Ishikawa (cell line): ENCODE data around the gene NEGR1.

Source experiments
- CEBPB ChIP-seq: IDR thresholded peaks from 2 replicates; pipeline ENCODE4 v1.6.1; 2012
- CREB1 ChIP-seq: IDR thresholded peaks from 2 replicates; pipeline ENCODE4 v1.6.1; 2012; ENCODE audit warnings: low read depth
- EGR1 ChIP-seq: IDR thresholded peaks from 2 replicates; pipeline ENCODE4 v1.6.1; 2012
- EP300 ChIP-seq: IDR thresholded peaks from 2 replicates; pipeline ENCODE4 v1.6.1; 2012; ENCODE audit warnings: borderline replicate concordance
- FOXM1 ChIP-seq: IDR thresholded peaks from 2 replicates; pipeline ENCODE4 v1.6.1; 2012; ENCODE audit warnings: low read depth, borderline replicate concordance
- NFIC ChIP-seq: IDR thresholded peaks from 2 replicates; pipeline ENCODE4 v1.6.1; 2012
- RAD21 ChIP-seq: IDR thresholded peaks from 2 replicates; pipeline ENCODE4 v1.6.1; 2012; ENCODE audit warnings: low read depth
- TAF1 ChIP-seq: IDR thresholded peaks from 2 replicates; pipeline ENCODE4 v1.6.1; 2012; ENCODE audit warnings: low read depth, mild to moderate bottlenecking
- TCF12 ChIP-seq: IDR thresholded peaks from 2 replicates; pipeline ENCODE4 v1.6.1; 2012; ENCODE audit warnings: low read depth
- TEAD4 ChIP-seq: IDR thresholded peaks from 2 replicates; pipeline ENCODE4 v1.6.1; 2012
- YY1 ChIP-seq: IDR thresholded peaks from 2 replicates; pipeline ENCODE4 v1.6.1; 2012; ENCODE audit warnings: low read depth
- ZBTB7A ChIP-seq: IDR thresholded peaks from 2 replicates; pipeline ENCODE4 v1.6.1; 2012; ENCODE audit warnings: low read depth
- TF ChIP-seq, protein P1 (sequence below): IDR thresholded peaks from 2 replicates; pipeline ENCODE4 v1.6.1; 2012
- TF ChIP-seq, protein P2 (sequence below): IDR thresholded peaks from 2 replicates; pipeline ENCODE4 v1.6.1; 2012
- TF ChIP-seq, protein P3 (sequence below): IDR thresholded peaks from 2 replicates; pipeline ENCODE4 v1.6.1; 2012; ENCODE audit warnings: low read depth, mild to moderate bottlenecking

Gene NEGR1

DNA sequence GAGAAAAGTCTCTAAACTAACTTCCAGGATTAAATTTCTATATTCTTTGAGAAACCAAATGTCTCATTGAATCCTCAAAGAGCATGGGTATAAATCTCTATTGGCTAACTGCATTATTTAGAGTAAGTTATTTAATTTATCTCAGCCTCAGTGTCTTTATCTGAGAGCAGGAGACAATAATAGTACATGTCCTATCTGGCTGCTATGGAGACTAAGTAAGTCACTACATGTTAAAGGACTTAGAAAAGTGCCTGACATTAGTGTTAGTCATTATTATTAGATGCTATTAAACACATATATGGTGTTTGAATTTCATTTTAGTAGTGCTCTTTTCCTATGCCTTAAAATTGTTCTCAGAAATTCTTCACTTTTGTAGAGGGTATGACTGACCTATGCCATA lies 505.2 kb downstream of the NEGR1 start:
- TF ChIP-seq YY1 (no peak), EGR1 (no peak), CEBPB (no peak), TEAD4 (no peak), NFIC (no peak), FOXM1 (no peak), TCF12 (no peak), RAD21 (no peak), EP300 (no peak), TAF1 (no peak), CREB1 (no peak), ZBTB7A (no peak)
- TF ChIP-seq, protein P1, sequence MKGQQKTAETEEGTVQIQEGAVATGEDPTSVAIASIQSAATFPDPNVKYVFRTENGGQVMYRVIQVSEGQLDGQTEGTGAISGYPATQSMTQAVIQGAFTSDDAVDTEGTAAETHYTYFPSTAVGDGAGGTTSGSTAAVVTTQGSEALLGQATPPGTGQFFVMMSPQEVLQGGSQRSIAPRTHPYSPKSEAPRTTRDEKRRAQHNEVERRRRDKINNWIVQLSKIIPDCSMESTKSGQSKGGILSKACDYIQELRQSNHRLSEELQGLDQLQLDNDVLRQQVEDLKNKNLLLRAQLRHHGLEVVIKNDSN, result no peak
- TF ChIP-seq, protein P2, sequence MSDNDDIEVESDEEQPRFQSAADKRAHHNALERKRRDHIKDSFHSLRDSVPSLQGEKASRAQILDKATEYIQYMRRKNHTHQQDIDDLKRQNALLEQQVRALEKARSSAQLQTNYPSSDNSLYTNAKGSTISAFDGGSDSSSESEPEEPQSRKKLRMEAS, result no peak
- TF ChIP-seq, protein P3, sequence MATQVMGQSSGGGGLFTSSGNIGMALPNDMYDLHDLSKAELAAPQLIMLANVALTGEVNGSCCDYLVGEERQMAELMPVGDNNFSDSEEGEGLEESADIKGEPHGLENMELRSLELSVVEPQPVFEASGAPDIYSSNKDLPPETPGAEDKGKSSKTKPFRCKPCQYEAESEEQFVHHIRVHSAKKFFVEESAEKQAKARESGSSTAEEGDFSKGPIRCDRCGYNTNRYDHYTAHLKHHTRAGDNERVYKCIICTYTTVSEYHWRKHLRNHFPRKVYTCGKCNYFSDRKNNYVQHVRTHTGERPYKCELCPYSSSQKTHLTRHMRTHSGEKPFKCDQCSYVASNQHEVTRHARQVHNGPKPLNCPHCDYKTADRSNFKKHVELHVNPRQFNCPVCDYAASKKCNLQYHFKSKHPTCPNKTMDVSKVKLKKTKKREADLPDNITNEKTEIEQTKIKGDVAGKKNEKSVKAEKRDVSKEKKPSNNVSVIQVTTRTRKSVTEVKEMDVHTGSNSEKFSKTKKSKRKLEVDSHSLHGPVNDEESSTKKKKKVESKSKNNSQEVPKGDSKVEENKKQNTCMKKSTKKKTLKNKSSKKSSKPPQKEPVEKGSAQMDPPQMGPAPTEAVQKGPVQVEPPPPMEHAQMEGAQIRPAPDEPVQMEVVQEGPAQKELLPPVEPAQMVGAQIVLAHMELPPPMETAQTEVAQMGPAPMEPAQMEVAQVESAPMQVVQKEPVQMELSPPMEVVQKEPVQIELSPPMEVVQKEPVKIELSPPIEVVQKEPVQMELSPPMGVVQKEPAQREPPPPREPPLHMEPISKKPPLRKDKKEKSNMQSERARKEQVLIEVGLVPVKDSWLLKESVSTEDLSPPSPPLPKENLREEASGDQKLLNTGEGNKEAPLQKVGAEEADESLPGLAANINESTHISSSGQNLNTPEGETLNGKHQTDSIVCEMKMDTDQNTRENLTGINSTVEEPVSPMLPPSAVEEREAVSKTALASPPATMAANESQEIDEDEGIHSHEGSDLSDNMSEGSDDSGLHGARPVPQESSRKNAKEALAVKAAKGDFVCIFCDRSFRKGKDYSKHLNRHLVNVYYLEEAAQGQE, result no peak

DNA sequence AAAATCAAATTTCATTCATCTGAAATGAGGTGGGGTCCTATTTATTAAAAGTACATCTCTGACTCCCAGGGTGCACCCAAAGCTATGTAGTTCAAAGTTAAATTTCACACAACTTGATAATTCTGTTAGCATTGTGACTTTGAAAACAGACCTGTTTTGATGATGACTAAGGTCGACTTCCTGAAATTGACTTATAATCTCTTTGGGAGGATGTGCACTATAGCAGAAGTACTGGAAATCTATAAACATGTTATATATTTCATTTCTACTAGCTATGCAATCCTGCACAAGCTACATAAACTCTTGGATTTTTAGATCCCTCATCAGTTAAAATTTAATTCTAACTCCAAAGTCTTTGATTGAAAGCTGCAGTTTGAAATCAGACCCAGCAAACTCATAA lies 507.6 kb downstream of the NEGR1 start:
- no peak for TF ChIP-seq EP300
- TF ChIP-seq TEAD4, result no peak
- TF ChIP-seq, protein P3, result no peak
- no peak for TF ChIP-seq FOXM1
- no peak for TF ChIP-seq CREB1
- TF ChIP-seq, protein P2, result no peak
- no peak for TF ChIP-seq RAD21

DNA sequence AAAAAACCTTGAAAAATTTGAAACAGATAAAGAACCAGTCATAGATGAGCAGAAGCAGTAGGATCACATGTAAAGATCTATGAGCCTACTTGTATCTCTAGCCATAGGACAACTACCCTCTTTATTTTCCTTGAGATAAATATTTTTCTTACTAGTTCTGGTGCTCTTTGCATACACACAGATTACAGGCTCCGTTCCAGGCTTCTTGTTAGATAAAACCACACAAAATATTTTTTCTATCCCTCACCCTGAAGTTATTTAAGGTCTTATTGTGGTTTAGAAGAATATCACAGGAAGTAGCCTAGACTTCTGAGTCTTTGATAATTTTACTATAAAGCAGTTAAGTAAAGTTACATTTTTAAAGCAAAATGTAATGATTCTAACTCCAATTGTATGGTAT lies 512.2 kb downstream of the NEGR1 start:
- TF ChIP-seq, protein P1, result no peak
- TF ChIP-seq ZBTB7A (no peak), TCF12 (no peak), TEAD4 (no peak), CEBPB (no peak), RAD21 (no peak), CREB1 (no peak), TAF1 (no peak), NFIC (no peak), YY1 (no peak), EP300 (no peak), FOXM1 (no peak), EGR1 (no peak)
- TF ChIP-seq, protein P3, result no peak
- TF ChIP-seq, protein P2, result no peak

DNA sequence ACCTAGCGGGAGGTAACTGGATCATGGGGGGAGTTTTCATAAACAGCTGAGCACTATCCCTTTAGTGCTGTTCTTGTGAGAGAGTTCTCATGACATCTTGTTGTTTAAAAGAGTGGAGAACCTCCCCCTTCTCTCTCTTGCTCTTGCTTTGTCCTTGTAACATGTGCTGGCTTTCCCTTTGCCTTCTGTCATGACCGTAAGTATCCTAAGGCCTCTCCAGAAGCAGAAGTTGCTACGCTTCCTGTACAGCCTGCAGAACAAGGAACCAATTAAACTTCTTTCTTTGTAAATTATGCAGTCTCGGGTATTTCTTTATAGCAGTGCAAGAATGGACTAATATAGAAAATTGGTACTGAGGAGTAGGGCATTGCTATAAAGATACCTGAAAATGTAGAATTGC lies 515.6 kb downstream of the NEGR1 start:
- TF ChIP-seq NFIC (no peak), EP300 (no peak), RAD21 (no peak), TEAD4 (no peak), EGR1 (no peak), ZBTB7A (no peak), FOXM1 (no peak), TAF1 (no peak), CEBPB (no peak)
- TF ChIP-seq, protein P3, result no peak
